Measurements from ENCODE around the gene ZCCHC14.
"Not testable (repeated sequence)": the region's sequence is repeated elsewhere in the genome, so short reads cannot be mapped to it uniquely, and the experiment has no call there.

Gene ZCCHC14

DNA sequence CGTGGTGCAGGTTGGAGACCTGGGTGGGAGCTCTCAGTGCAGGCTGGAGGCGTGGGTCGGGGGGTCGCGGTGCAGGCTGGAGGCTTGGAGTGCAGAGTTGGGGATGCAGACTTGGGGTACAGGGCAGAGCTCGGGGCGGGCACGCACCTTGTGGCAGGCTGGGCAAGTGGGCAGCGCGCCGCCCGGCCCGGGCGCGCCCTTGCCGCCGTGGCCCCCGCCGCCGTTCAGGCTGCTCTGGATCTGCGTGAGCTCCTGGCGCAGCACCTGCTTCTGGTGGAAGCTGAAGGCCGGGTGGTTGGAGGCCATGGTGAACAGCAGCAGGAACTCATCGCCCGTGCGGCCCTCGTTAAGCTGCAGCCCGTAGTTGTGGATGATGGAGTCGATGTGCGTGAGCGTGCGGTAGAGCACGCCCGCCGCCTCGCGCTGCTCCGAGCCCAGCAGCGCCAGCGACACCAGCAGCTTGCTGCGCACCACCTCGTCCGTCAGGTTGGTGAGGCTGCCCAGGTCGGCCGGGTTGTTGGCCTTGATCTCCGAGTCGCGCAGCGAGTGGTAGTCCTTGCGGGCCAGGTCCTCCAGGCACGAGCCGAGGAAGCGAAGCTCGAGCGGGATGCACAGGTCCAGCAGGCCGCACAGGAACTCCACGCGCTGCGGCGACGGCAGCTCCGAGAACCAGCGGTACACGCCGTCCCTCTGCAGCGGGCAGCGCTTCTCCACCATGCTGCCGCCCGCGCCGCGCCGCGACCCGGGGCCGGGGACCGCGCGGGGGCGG lies 1.1 kb downstream of the ZCCHC14 start:
- no peaks in the 10 kb centered on the region for H3K4me1 ChIP-seq (ENCODE audit: control insufficient read depth, insufficient read depth, low read length)
- peak overlapping the region; percentile 53 for H3K4me3 ChIP-seq (ENCODE audit: low read depth, low read length)
- no peaks in the 10 kb centered on the region for H3K36me3 ChIP-seq (ENCODE audit: control insufficient read depth, insufficient read depth, low read length)
- H3K9ac ChIP-seq (ENCODE audit: low read depth, low read length), result no peak overlapping the region
- H3K9me3 ChIP-seq (ENCODE audit: control insufficient read depth, insufficient read depth, low read length), result no peaks in the 10 kb centered on the region
- no peaks in the 10 kb centered on the region for H3K27me3 ChIP-seq (ENCODE audit: control insufficient read depth, insufficient read depth, low read length)

DNA sequence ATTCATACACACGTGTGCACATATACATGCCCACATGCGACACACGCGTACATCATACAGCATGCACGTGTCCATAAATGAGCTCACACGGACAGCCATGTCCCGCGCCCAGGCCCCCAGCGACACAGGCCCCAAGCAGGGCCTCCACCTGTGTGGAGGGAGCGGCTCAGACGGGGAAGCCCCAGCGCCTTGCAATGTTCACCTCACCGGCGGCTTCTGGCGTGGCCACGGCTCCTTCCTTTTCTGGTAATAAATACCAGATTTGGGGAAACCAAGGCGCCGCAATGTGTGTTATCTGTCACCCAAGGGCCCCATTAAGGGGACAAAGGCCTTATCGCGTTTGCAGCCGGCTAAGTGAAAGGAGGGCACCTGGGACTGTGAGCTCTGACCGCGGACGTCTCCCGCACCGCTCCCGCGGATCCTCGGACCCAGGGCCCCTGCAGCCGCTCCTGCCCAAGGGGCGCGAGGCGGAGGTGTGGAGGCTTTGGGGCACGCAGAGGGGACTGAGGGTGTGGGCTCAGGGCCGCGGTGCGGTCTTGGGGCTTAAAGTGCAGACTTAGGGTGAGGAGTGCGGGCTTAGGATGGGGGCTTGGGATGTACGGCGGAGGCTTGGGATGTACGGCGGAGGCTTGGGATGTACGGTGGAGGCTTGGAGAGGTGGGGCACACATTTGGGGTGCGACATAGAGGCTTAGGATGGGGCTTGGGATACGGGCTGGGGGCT lies 1.9 kb downstream of the ZCCHC14 start:
- H3K4me3 ChIP-seq (ENCODE audit: low read depth, low read length), result peak overlapping the region; percentile 53

GRCh38 chr16:87490096-87490798 lies 2.6 kb downstream of the ZCCHC14 start:
- H3K36me3 ChIP-seq (ENCODE audit: control insufficient read depth, insufficient read depth, low read length), result no peaks in the 10 kb centered on the region
- no peaks in the 10 kb centered on the region for H3K27me3 ChIP-seq (ENCODE audit: control insufficient read depth, insufficient read depth, low read length)
- no peak overlapping the region for H3K9ac ChIP-seq (ENCODE audit: low read depth, low read length)
- no peaks in the 10 kb centered on the region for H3K9me3 ChIP-seq (ENCODE audit: control insufficient read depth, insufficient read depth, low read length)
- no peaks in the 10 kb centered on the region for H3K4me1 ChIP-seq (ENCODE audit: control insufficient read depth, insufficient read depth, low read length)
- peak overlapping the region; percentile 53 for H3K4me3 ChIP-seq (ENCODE audit: low read depth, low read length)

More for the DNA sequence above, 1.9 kb downstream of the ZCCHC14 start:
- H3K4me1 ChIP-seq (ENCODE audit: control insufficient read depth, insufficient read depth, low read length); H3K9me3 ChIP-seq (ENCODE audit: control insufficient read depth, insufficient read depth, low read length); H3K36me3 ChIP-seq (ENCODE audit: control insufficient read depth, insufficient read depth, low read length); H3K9ac ChIP-seq (ENCODE audit: low read depth, low read length); H3K27me3 ChIP-seq (ENCODE audit: control insufficient read depth, insufficient read depth, low read length): not testable (repeated sequence)

- no peaks in the 10 kb centered on the region for H3K9me3 ChIP-seq (ENCODE audit: control insufficient read depth, insufficient read depth, low read length)
- no peak overlapping the region for H3K4me3 ChIP-seq (ENCODE audit: low read depth, low read length)
- H3K9ac ChIP-seq (ENCODE audit: low read depth, low read length), result no peak overlapping the region
- no peaks in the 10 kb centered on the region for H3K4me1 ChIP-seq (ENCODE audit: control insufficient read depth, insufficient read depth, low read length)
- no peaks in the 10 kb centered on the region for H3K36me3 ChIP-seq (ENCODE audit: control insufficient read depth, insufficient read depth, low read length)
- H3K27me3 ChIP-seq (ENCODE audit: control insufficient read depth, insufficient read depth, low read length), result no peaks in the 10 kb centered on the region
Observed at GRCh38 chr16:87489434-87490045, 3.3 kb downstream of the ZCCHC14 start.

- H3K36me3 ChIP-seq (ENCODE audit: control insufficient read depth, insufficient read depth, low read length); H3K9me3 ChIP-seq (ENCODE audit: control insufficient read depth, insufficient read depth, low read length); H3K9ac ChIP-seq (ENCODE audit: low read depth, low read length); H3K4me1 ChIP-seq (ENCODE audit: control insufficient read depth, insufficient read depth, low read length); H3K27me3 ChIP-seq (ENCODE audit: control insufficient read depth, insufficient read depth, low read length); H3K4me3 ChIP-seq (ENCODE audit: low read depth, low read length): not testable (repeated sequence)
Observed at GRCh38 chr16:87488960-87489359, 3.9 kb downstream of the ZCCHC14 start.

DNA sequence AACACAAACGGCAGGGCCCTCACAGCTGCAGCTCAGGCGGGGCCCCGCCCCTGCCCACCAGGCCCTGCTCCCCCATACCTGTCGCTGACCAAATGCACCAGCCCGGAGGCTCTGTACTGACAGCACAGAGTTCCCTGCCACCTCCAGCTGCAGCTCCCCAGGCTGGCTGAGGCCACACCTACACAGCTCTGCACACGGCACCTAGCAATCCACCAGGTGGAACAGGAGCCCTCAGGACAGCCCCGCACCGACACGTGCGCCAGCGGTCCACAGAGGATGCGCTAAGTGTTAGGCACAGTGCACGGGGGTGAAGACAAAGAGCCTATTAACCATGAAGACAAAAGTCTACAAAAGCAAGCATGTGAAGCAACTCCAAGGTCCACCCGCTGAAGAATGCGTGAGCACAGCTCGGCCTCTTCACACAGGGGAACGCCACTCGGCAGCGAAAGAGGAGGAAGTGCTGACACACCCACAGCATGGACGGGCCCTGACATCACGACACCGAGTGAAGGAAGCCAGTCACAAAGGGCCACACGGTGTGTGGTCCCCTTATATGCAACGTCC lies 5.4 kb downstream of the ZCCHC14 start:
- H3K4me3 ChIP-seq (ENCODE audit: low read depth, low read length), result peak overlapping the region; percentile 51
- no peaks in the 10 kb centered on the region for H3K36me3 ChIP-seq (ENCODE audit: control insufficient read depth, insufficient read depth, low read length)
- no peaks in the 10 kb centered on the region for H3K9me3 ChIP-seq (ENCODE audit: control insufficient read depth, insufficient read depth, low read length)
- H3K9ac ChIP-seq (ENCODE audit: low read depth, low read length), result no peak overlapping the region
- H3K27me3 ChIP-seq (ENCODE audit: control insufficient read depth, insufficient read depth, low read length), result no peaks in the 10 kb centered on the region
- H3K4me1 ChIP-seq (ENCODE audit: control insufficient read depth, insufficient read depth, low read length), result no peaks in the 10 kb centered on the region

GRCh38 chr16:87486713-87487247 lies 6.0 kb downstream of the ZCCHC14 start:
- no peaks in the 10 kb centered on the region for H3K27me3 ChIP-seq (ENCODE audit: control insufficient read depth, insufficient read depth, low read length)
- no peak overlapping the region for H3K4me3 ChIP-seq (ENCODE audit: low read depth, low read length)
- no peaks in the 10 kb centered on the region for H3K4me1 ChIP-seq (ENCODE audit: control insufficient read depth, insufficient read depth, low read length)
- H3K9me3 ChIP-seq (ENCODE audit: control insufficient read depth, insufficient read depth, low read length), result no peaks in the 10 kb centered on the region
- no peaks in the 10 kb centered on the region for H3K36me3 ChIP-seq (ENCODE audit: control insufficient read depth, insufficient read depth, low read length)
- no peak overlapping the region for H3K9ac ChIP-seq (ENCODE audit: low read depth, low read length)

DNA sequence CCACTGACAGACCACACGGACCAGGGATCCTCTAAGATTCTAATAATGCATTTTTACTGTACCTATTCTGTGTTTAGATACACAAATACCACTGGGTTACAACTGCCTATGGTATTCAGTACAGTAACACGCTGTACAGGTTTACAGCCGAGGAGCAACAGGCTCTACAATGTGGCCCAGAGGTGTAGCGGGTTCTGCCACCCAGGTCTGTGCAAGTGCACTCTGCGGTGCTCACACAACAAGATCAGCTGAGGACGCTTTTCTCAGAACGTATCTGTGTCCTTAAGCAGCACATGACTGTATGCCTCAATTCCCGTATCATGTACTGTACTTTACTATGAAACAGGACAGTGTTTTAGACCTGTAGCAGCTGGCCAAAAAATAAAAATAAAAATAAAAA lies 6.5 kb downstream of the ZCCHC14 start:
- Histone ChIP-seq H3K4me1 (ENCODE audit: control insufficient read depth, insufficient read depth, low read length) (no peaks in the 10 kb centered on the region), H3K27me3 (ENCODE audit: control insufficient read depth, insufficient read depth, low read length) (no peaks in the 10 kb centered on the region), H3K9ac (ENCODE audit: low read depth, low read length) (no peak overlapping the region), H3K36me3 (ENCODE audit: control insufficient read depth, insufficient read depth, low read length) (no peaks in the 10 kb centered on the region), H3K4me3 (ENCODE audit: low read depth, low read length) (no peak overlapping the region), H3K9me3 (ENCODE audit: control insufficient read depth, insufficient read depth, low read length) (no peaks in the 10 kb centered on the region)

GRCh38 chr16:87485792-87486191 lies 7.0 kb downstream of the ZCCHC14 start:
- not testable (repeated sequence) for H3K27me3 ChIP-seq (ENCODE audit: control insufficient read depth, insufficient read depth, low read length); H3K9ac ChIP-seq (ENCODE audit: low read depth, low read length); H3K36me3 ChIP-seq (ENCODE audit: control insufficient read depth, insufficient read depth, low read length); H3K4me3 ChIP-seq (ENCODE audit: low read depth, low read length); H3K4me1 ChIP-seq (ENCODE audit: control insufficient read depth, insufficient read depth, low read length); H3K9me3 ChIP-seq (ENCODE audit: control insufficient read depth, insufficient read depth, low read length)

DNA sequence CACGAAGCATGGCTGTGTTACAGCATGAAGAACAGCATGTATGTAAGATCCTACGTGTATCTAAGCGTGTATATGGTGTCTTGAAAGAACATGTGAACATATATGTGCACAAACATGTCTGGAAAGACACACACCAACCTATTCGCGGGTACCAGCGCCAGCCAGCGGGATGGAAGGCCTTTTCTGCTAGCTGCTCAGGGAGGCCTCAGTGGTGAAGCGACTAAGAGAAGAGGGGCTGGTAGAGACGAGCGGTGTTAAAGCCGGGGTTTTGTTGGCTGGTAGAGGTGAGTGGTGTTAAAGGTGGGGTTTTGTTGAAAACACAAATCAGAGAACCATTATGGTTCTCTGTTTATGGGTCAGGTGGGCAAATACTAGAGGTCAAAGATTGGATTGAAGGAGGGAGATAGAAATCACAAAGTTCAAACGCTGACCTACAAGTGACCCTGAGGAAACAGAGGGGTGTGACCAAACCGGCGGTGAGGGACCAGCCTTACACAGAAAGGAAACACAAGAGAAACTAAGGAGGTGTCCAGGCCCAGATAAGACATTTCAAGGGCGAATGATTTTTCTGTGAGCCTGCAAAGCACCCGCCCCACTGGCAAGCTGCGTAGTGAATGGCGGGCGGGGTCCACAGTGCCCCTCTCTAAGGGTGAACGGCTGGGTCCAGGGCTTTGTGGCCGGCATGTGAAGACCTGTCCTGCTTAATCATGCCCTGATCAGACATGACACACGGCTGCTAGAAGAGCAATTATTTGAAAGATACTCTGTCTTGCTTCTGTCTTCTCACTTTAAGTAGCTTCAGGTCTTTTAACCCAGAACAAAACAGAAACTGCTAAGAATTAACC lies 8.1 kb downstream of the ZCCHC14 start:
- Histone ChIP-seq H3K36me3 (ENCODE audit: control insufficient read depth, insufficient read depth, low read length) (no peaks in the 10 kb centered on the region), H3K27me3 (ENCODE audit: control insufficient read depth, insufficient read depth, low read length) (no peaks in the 10 kb centered on the region), H3K9ac (ENCODE audit: low read depth, low read length) (no peak overlapping the region), H3K9me3 (ENCODE audit: control insufficient read depth, insufficient read depth, low read length) (no peaks in the 10 kb centered on the region), H3K4me3 (ENCODE audit: low read depth, low read length) (no peak overlapping the region), H3K4me1 (ENCODE audit: control insufficient read depth, insufficient read depth, low read length) (no peaks in the 10 kb centered on the region)

Measured in iPS-15b (cell line).